CD4-positive, alpha-beta T cell (primary cell): Measurements from ENCODE around the gene TUBB2B. TPM values are rescaled to one million over a fixed set of nuclear protein-coding genes. Genes with fewer than 3 reads are reported as not detected.
A peak's percentile ranks its signal among the peaks of the same experiment; 100 is the strongest.

ENCODE experiments used
- ATAC-seq: fragments of 200-7000 bp; cut with Tn5 transposase; one replicate; pipeline ENCODE4 v1.10.0; 2022; ENCODE audit warnings: mild to moderate bottlenecking; ENCODE audit not compliant: poor library complexity
- CTCF ChIA-PET: fragments of 350-600 bp; sonication (Branson Sonifier 250); formaldehyde crosslinking; loops from one replicate; lab custom pipeline; 2021; ENCODE audit warnings: antibody characterized with exemption, inconsistent platforms; lab: Charles Lee
- POLR2A ChIA-PET: fragments of 350-600 bp; sonication (Branson Sonifier 250); formaldehyde crosslinking; loops from one replicate; lab custom pipeline; 2021; ENCODE audit warnings: antibody characterized with exemption, inconsistent platforms; lab: Charles Lee
- DNase-seq, 14 experiments: peaks; one replicate each; pipeline ENCODE4 v3.0.0-alpha.2; 2013 to 2020; ENCODE audit warnings: mixed read lengths in 2 of 14
- H3K27ac ChIP-seq, 2 donors: one replicate each; pipeline versions ENCODE4 v1.5.1 to v1.7.0; 2013; ENCODE audit warnings: low read length in 2 of 2, low read depth in 1 of 2, mild to moderate bottlenecking in 1 of 2
- H3K27me3 ChIP-seq, 2 experiments: 1 replicate in 1 of 2; 2 replicates in 1 of 2; pipeline versions ENCODE4 v1.6.1 to v1.7.0; 2013; ENCODE audit warnings: low read length in 2 of 2, control low read depth in 1 of 2, mild to moderate bottlenecking in 1 of 2, moderate library complexity in 1 of 2; ENCODE audit not compliant: insufficient read depth in 2 of 2, control insufficient read depth in 1 of 2
- H3K36me3 ChIP-seq: one replicate; pipeline ENCODE4 v1.6.1; 2013; ENCODE audit warnings: low read length, control low read depth; ENCODE audit not compliant: insufficient read depth
- H3K4me1 ChIP-seq: one replicate; pipeline ENCODE4 v1.6.1; 2013; ENCODE audit warnings: low read length, control low read depth; ENCODE audit not compliant: insufficient read depth
- H3K4me3 ChIP-seq: one replicate; pipeline ENCODE4 v1.5.1; 2013; ENCODE audit warnings: mild to moderate bottlenecking, low read length, moderate library complexity
- H3K9me3 ChIP-seq, 2 experiments: 1 replicate in 1 of 2; 2 replicates in 1 of 2; pipeline versions ENCODE4 v1.6.1 to v1.7.0; 2013; ENCODE audit warnings: low read length in 2 of 2, mild to moderate bottlenecking in 2 of 2, control low read depth in 1 of 2, moderate library complexity in 1 of 2; ENCODE audit not compliant: control insufficient read depth in 1 of 2, insufficient read depth in 1 of 2
- H3K27ac Mint-ChIP-seq: one replicate; pipeline ENCODE4 v1.8.0; 2020; ENCODE audit warnings: mixed read lengths
- H3K27me3 Mint-ChIP-seq: one replicate; pipeline ENCODE4 v1.8.0; 2021; ENCODE audit warnings: mixed read lengths
- H3K36me3 Mint-ChIP-seq: one replicate; pipeline ENCODE4 v1.8.0; 2021; ENCODE audit warnings: low read depth, mixed read lengths
- H3K4me1 Mint-ChIP-seq: one replicate; pipeline ENCODE4 v1.8.0; 2021; ENCODE audit warnings: low read depth, mixed read lengths
- H3K4me3 Mint-ChIP-seq: one replicate; pipeline ENCODE4 v1.8.0; 2020; ENCODE audit warnings: mild to moderate bottlenecking, mixed read lengths
- H3K9me3 Mint-ChIP-seq: one replicate; pipeline ENCODE4 v1.8.0; 2020; ENCODE audit warnings: mixed read lengths
- CTCF ChIP-seq: fragments of 200-600 bp; IDR thresholded peaks from one replicate; pipeline ENCODE4 v1.8.0; 2022; ENCODE audit warnings: antibody characterized with exemption, mild to moderate bottlenecking
- intact Hi-C, 2 experiments: fragments of 100-400 bp; cut with DNase I in 1 of 2; cut with micrococcal nuclease in 1 of 2; formaldehyde crosslinking; loops; one replicate each; pipeline versions ENCODE4 v1.15.1 to v1.9.0; 2023 to 2025; cut with DNase I, micrococcal nuclease
- total RNA-seq, 174 experiments: library from RNA in 2 of 174; stranded (reverse) in 2 of 174; gene quantifications; one replicate each; pipeline ENCODE4 v1.2.3 and lab custom pipeline; 2021 to 2026

Gene TUBB2B
- total RNA-seq, 2 experiments from 2014 or later: not detected

DNA sequence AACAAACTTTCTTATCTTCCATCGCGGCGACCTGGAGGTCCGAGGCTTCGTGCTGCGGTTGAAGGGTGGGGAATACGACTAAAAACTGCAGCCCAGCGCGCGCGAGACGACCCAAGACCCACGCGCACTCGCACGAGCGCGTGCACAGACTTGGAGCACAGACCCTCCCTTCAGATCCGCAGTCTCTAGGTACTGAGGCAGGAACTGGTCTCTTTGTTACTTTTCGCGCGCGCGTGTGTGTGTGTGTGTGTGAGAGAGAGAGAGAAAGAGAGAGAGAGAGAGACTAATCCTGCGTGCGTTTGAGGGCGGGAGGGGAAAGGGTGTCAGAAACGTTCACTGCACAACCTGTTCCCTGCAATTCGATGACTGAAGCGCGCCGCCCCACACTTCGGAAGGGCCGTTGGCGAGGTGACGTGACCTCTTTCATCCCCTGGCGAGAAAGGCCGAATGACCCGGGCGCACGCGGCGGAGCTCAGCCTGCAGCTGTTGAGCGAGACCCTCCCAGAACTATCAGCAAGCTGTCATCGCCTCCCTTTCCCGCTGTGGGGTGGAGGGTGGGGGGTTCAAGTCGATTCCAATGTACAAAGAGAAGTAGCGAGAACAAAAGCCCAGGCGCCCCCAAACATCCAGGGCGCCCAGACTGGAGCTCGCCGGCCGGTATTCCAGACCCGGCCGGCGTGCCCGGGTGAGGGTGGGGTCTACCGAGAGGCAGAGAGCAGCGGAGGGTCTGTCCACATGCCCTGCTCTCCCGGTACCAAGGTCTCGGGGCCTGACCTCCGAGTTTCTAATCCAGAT is 1.5 kb upstream of the TUBB2B start:
- peaks cover 86% of the 10 kb centered on the region for H3K27me3 Mint-ChIP-seq
- peak overlapping the region; percentile 77 for H3K4me3 Mint-ChIP-seq
- Histone ChIP-seq H3K36me3 (no peaks in the 10 kb centered on the region), H3K4me1 (peaks cover 55% of the 10 kb centered on the region), H3K27ac (no peak overlapping the region), H3K4me3 (peak overlapping the region; percentile 45), H3K27me3 (peaks cover 72 to 73% of the 10 kb centered on the region in 2 experiments), H3K9me3 (peaks cover 0 to 43% of the 10 kb centered on the region in 2 experiments)
- DNase-seq (peak in 12 of 14 experiments; percentile 22 to 64 (median 49)), ATAC-seq (peak; percentile 42)
- ChIA-PET POLR2A (interaction anchor here (1.0 kb wide), 1 partner anchor 23 kb away, joined by 5 read pairs; no protein-coding TSS in a partner anchor), CTCF (interaction anchor here (0.8 kb wide), 1 partner anchor 18 kb away, joined by 3 read pairs; no protein-coding TSS in a partner anchor)
- no peaks in the 10 kb centered on the region for H3K36me3 Mint-ChIP-seq
- H3K4me1 Mint-ChIP-seq: peaks cover 57% of the 10 kb centered on the region
- no peaks in the 10 kb centered on the region for H3K9me3 Mint-ChIP-seq
- peak overlapping the region; percentile 47 for H3K27ac Mint-ChIP-seq
- TF ChIP-seq CTCF: no peak
- intact Hi-C loops: loop anchor here in 1 of 2 experiments (5.0 kb wide), 1 partner anchor 67 kb away; no protein-coding TSS in a partner anchor

- peak overlapping the region; percentile 71 for H3K4me3 Mint-ChIP-seq
- Histone ChIP-seq H3K36me3 (no peaks in the 10 kb centered on the region), H3K4me3 (peak overlapping the region; percentile 45), H3K27ac (no peak overlapping the region), H3K4me1 (peaks cover 55% of the 10 kb centered on the region), H3K27me3 (peaks cover 66 to 67% of the 10 kb centered on the region in 2 experiments), H3K9me3 (peaks cover 0 to 43% of the 10 kb centered on the region in 2 experiments)
- DNase-seq (peak in 3 of 14 experiments; percentile 11 to 45 (median 44)), ATAC-seq (peak; percentile 30)
- H3K27me3 Mint-ChIP-seq: peaks cover 83% of the 10 kb centered on the region
- peaks cover 57% of the 10 kb centered on the region for H3K4me1 Mint-ChIP-seq
- no peaks in the 10 kb centered on the region for H3K9me3 Mint-ChIP-seq
- TF ChIP-seq CTCF: no peak
- H3K27ac Mint-ChIP-seq: no peak overlapping the region
- intact Hi-C loops: loop anchor here in 1 of 2 experiments (5.0 kb wide), 1 partner anchor 66 kb away; no protein-coding TSS in a partner anchor
- ChIA-PET POLR2A (no interaction called here), CTCF (no interaction called here)
- no peaks in the 10 kb centered on the region for H3K36me3 Mint-ChIP-seq
Observed at GRCh38 chr6:3228046-3228671, 706 bp upstream of the TUBB2B start.

DNA sequence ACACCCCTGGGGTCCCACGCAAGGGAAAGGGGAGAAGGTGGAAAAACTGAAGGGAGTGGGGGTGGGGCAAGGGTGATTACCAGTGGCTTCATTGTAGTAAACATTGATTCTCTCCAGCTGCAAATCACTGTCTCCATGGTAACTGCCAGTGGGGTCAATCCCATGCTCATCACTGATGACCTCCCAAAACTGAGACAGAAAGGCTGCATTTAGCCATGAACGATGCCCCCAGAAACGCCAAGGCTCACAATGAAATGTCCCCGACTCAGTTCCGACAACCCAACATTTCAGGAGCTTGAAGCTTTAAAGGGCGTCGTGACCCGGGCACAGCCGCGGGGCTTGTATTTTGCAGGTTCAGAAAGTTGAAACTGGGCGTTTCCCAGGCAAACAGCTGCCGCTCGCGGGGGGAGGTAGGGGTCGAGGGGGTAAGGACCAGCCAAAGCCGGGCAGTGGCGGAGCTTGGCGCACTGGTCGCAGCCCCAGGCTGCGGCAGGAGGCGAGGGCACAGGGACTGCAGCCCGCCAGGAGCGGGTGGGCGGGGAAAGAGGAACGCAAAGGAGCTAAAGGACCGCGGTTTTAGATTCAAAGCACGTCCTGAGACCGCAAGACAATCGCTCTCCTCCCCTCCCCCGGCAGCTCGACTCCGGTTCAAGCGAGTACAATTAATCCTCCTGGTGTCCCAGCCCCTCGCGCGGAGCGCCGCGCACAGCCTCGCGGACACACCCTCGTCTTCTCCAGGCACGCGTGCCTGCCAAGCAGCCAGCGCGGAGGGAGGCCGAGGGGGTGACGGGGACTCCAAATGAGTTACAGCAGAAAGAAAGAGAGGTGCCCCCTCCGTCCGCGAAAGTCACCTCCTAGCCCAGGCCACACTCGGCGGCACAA is 731 bp downstream of the TUBB2B start:
- ATAC-seq (peak; percentile 26), DNase-seq (peak in 5 of 14 experiments; percentile 14 to 44 (median 36))
- H3K27me3 ChIP-seq: peaks cover 53% of the 10 kb centered on the region in 2 experiments
- ChIA-PET POLR2A (no interaction called here), CTCF (no interaction called here)
- H3K9me3 ChIP-seq: peaks cover 0 to 39% of the 10 kb centered on the region in 2 experiments
- Mint-ChIP-seq H3K27ac (no peak overlapping the region), H3K9me3 (no peaks in the 10 kb centered on the region), H3K27me3 (peaks cover 69% of the 10 kb centered on the region), H3K36me3 (no peaks in the 10 kb centered on the region), H3K4me3 (peak overlapping the region; percentile 79), H3K4me1 (peaks cover 49% of the 10 kb centered on the region)
- peak overlapping the region; percentile 30 for H3K4me3 ChIP-seq
- peaks cover 49% of the 10 kb centered on the region for H3K4me1 ChIP-seq
- no peak overlapping the region for H3K27ac ChIP-seq
- no peaks in the 10 kb centered on the region for H3K36me3 ChIP-seq
- intact Hi-C loops: loop anchor here in 1 of 2 experiments (5.0 kb wide), 1 partner anchor 64 kb away; no protein-coding TSS in a partner anchor
- no peak for TF ChIP-seq CTCF
